ENCODE data around the gene PIK3R4.

The PIK3R4 gene

DNA sequence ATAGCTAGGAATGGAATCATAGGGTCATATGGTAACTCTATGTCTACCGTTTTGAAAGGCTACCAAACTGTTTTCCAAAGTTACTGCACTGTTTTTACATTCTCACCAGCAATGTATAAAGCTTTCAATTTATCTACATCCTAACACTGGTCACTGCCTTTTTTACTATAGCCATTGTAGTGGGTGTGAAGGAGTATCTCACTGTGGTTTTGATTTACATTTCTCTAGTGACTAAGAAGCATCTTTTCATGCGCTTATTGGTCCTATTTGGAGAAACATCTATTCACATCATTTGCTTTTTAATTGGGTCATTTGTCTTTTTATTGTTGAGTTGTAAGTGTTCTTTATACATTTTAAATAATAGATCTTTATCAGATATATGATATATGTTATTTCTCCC, 53.3 kb downstream of the PIK3R4 start:
- Histone ChIP-seq H3K27me3 (ENCODE audit: control insufficient read depth in 2 of 2, insufficient read depth in 2 of 2, low read length in 2 of 2) (no peaks in the 10 kb centered on the region), H3K36me3 (ENCODE audit: control insufficient read depth in 2 of 2, insufficient read depth in 2 of 2, low read length in 2 of 2) (peaks cover 10 to 33% of the 10 kb centered on the region in 2 donors), H3K9ac (ENCODE audit: low read depth in 1 of 2, low read length in 2 of 2) (no peak overlapping the region), H3K4me3 (ENCODE audit: low read length in 2 of 2) (no peak overlapping the region), H3K9me3 (ENCODE audit: control insufficient read depth in 2 of 2, low read length in 2 of 2) (no peaks in the 10 kb centered on the region), H3K27ac (ENCODE audit: low read depth in 2 of 2, low read length in 2 of 2) (no peak overlapping the region), H3K4me1 (ENCODE audit: control insufficient read depth in 2 of 2, insufficient read depth in 2 of 2, low read length in 2 of 2) (no peaks in the 10 kb centered on the region)

- Histone ChIP-seq H3K36me3 (ENCODE audit: control insufficient read depth in 2 of 2, insufficient read depth in 2 of 2, low read length in 2 of 2) (peaks cover 10 to 31% of the 10 kb centered on the region in 2 donors), H3K4me1 (ENCODE audit: control insufficient read depth in 2 of 2, insufficient read depth in 2 of 2, low read length in 2 of 2) (no peaks in the 10 kb centered on the region), H3K9ac (ENCODE audit: low read depth in 1 of 2, low read length in 2 of 2) (no peak overlapping the region), H3K4me3 (ENCODE audit: low read length in 2 of 2) (no peak overlapping the region), H3K27me3 (ENCODE audit: control insufficient read depth in 2 of 2, insufficient read depth in 2 of 2, low read length in 2 of 2) (no peaks in the 10 kb centered on the region), H3K9me3 (ENCODE audit: control insufficient read depth in 2 of 2, low read length in 2 of 2) (no peaks in the 10 kb centered on the region), H3K27ac (ENCODE audit: low read depth in 2 of 2, low read length in 2 of 2) (no peak overlapping the region)
Measured at GRCh38 chr3:130692455-130692854, 54.2 kb downstream of the PIK3R4 start.

DNA sequence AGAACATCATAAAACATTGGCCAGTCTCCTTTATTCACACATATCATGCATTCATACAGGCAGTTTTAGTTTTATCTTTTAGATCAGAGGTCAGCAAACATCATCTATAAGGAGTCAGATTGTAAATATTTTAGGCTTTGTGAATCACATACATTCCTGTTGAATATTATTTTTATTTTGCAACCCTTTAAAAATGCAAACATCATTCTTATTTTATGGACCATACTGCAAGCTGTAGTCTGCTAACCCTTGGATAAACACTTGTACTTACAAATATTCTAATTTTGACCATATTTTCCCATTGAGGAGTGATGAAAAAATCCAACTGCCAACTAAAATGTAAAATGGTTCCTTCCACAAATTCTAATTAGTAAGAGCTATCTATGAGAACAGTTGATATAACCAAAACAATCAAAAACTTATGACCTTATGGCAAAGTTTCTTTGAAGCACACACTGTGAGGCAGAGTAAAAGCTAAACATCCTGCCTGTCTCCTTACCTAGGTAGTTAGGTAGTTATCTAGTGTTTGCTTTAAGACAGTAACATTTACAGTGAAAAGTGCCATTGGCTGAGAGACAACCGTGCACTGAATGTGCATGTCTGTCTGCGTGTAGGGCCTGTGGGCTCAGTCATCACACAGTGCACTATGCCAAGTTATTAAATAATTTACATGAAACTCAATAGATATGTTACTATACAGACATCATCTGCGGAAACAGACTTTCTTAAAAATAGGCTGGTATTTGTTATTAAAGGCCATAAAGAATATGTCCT, 57.7 kb downstream of the PIK3R4 start:
- H3K36me3 ChIP-seq (ENCODE audit: control insufficient read depth in 2 of 2, insufficient read depth in 2 of 2, low read length in 2 of 2) = peaks cover 14 to 28% of the 10 kb centered on the region in 2 donors
- no peak overlapping the region for H3K4me3 ChIP-seq (ENCODE audit: low read length in 2 of 2)
- no peak overlapping the region for H3K27ac ChIP-seq (ENCODE audit: low read depth in 2 of 2, low read length in 2 of 2)
- no peaks in the 10 kb centered on the region for H3K4me1 ChIP-seq (ENCODE audit: control insufficient read depth in 2 of 2, insufficient read depth in 2 of 2, low read length in 2 of 2)
- no peaks in the 10 kb centered on the region for H3K9me3 ChIP-seq (ENCODE audit: control insufficient read depth in 2 of 2, low read length in 2 of 2)
- H3K9ac ChIP-seq (ENCODE audit: low read depth in 1 of 2, low read length in 2 of 2) = no peak overlapping the region
- H3K27me3 ChIP-seq (ENCODE audit: control insufficient read depth in 2 of 2, insufficient read depth in 2 of 2, low read length in 2 of 2) = no peaks in the 10 kb centered on the region

GRCh38 chr3:130688015-130688688, 58.5 kb downstream of the PIK3R4 start:
- no peak overlapping the region for H3K27ac ChIP-seq (ENCODE audit: low read depth in 2 of 2, low read length in 2 of 2)
- no peaks in the 10 kb centered on the region for H3K27me3 ChIP-seq (ENCODE audit: control insufficient read depth in 2 of 2, insufficient read depth in 2 of 2, low read length in 2 of 2)
- no peaks in the 10 kb centered on the region for H3K9me3 ChIP-seq (ENCODE audit: control insufficient read depth in 2 of 2, low read length in 2 of 2)
- H3K36me3 ChIP-seq (ENCODE audit: control insufficient read depth in 2 of 2, insufficient read depth in 2 of 2, low read length in 2 of 2) = peaks cover 21 to 30% of the 10 kb centered on the region in 2 donors
- H3K4me1 ChIP-seq (ENCODE audit: control insufficient read depth in 2 of 2, insufficient read depth in 2 of 2, low read length in 2 of 2) = no peaks in the 10 kb centered on the region
- no peak overlapping the region for H3K4me3 ChIP-seq (ENCODE audit: low read length in 2 of 2)
- no peak overlapping the region for H3K9ac ChIP-seq (ENCODE audit: low read depth in 1 of 2, low read length in 2 of 2)

DNA sequence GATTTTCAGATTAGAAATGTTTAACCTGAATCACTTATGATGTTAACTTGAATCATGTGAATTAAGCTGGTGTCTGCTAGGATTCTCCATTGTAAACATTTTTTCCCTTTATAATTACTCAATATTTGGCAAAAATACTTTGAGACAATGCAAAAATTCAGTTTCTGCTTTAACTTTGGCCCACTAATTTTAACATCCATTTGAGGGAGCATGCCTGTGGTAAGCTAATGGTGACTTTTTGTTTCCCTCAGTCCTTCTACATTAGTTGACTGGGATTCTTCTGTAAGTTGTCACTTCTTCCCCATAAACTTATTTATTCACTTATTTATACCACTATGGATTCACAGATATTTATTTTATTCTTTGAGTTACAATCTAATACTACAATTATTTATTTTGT, 59.3 kb downstream of the PIK3R4 start:
- H3K9ac ChIP-seq (ENCODE audit: low read depth in 1 of 2, low read length in 2 of 2) = no peak overlapping the region
- H3K9me3 ChIP-seq (ENCODE audit: control insufficient read depth in 2 of 2, low read length in 2 of 2) = no peaks in the 10 kb centered on the region
- H3K27ac ChIP-seq (ENCODE audit: low read depth in 2 of 2, low read length in 2 of 2) = no peak overlapping the region
- H3K27me3 ChIP-seq (ENCODE audit: control insufficient read depth in 2 of 2, insufficient read depth in 2 of 2, low read length in 2 of 2) = no peaks in the 10 kb centered on the region
- H3K4me1 ChIP-seq (ENCODE audit: control insufficient read depth in 2 of 2, insufficient read depth in 2 of 2, low read length in 2 of 2) = no peaks in the 10 kb centered on the region
- H3K36me3 ChIP-seq (ENCODE audit: control insufficient read depth in 2 of 2, insufficient read depth in 2 of 2, low read length in 2 of 2) = peaks cover 26 to 34% of the 10 kb centered on the region in 2 donors
- H3K4me3 ChIP-seq (ENCODE audit: low read length in 2 of 2) = no peak overlapping the region

- no peaks in the 10 kb centered on the region for H3K4me1 ChIP-seq (ENCODE audit: control insufficient read depth in 2 of 2, insufficient read depth in 2 of 2, low read length in 2 of 2)
- no peak overlapping the region for H3K9ac ChIP-seq (ENCODE audit: low read depth in 1 of 2, low read length in 2 of 2)
- H3K4me3 ChIP-seq (ENCODE audit: low read length in 2 of 2) = no peak overlapping the region
- peaks cover 28 to 38% of the 10 kb centered on the region in 2 donors for H3K36me3 ChIP-seq (ENCODE audit: control insufficient read depth in 2 of 2, insufficient read depth in 2 of 2, low read length in 2 of 2)
- no peak overlapping the region for H3K27ac ChIP-seq (ENCODE audit: low read depth in 2 of 2, low read length in 2 of 2)
- H3K9me3 ChIP-seq (ENCODE audit: control insufficient read depth in 2 of 2, low read length in 2 of 2) = no peaks in the 10 kb centered on the region
- H3K27me3 ChIP-seq (ENCODE audit: control insufficient read depth in 2 of 2, insufficient read depth in 2 of 2, low read length in 2 of 2) = no peaks in the 10 kb centered on the region
Measured at GRCh38 chr3:130686833-130687232, 59.8 kb downstream of the PIK3R4 start.

- Histone ChIP-seq H3K4me1 (ENCODE audit: control insufficient read depth in 2 of 2, insufficient read depth in 2 of 2, low read length in 2 of 2) (no peaks in the 10 kb centered on the region), H3K36me3 (ENCODE audit: control insufficient read depth in 2 of 2, insufficient read depth in 2 of 2, low read length in 2 of 2) (peaks cover 33 to 40% of the 10 kb centered on the region in 2 donors)
Measured at GRCh38 chr3:130682131-130682530, 64.5 kb downstream of the PIK3R4 start.

DNA sequence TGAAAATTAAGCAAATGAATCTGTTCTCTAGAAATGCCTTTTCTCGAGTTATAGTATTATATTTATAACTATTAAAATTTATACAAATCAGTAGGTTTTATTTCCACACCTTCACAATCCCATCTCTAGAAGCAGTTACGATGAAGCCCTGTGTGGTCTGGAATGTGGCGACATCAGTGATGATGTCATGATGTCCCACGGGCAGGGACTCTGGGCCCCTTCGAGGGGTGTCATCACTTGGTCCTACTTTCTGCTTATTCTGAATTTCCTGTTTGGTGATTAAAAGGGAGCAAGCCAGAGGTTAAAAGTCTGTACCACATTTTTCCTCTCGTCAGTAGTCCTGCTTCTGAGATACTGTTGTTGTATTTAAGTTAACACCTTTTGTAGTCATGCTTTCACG, 67.4 kb downstream of the PIK3R4 start:
- Histone ChIP-seq H3K4me3 (ENCODE audit: low read length in 2 of 2) (no peak overlapping the region), H3K9ac (ENCODE audit: low read depth in 1 of 2, low read length in 2 of 2) (no peak overlapping the region), H3K4me1 (ENCODE audit: control insufficient read depth in 2 of 2, insufficient read depth in 2 of 2, low read length in 2 of 2) (no peaks in the 10 kb centered on the region), H3K9me3 (ENCODE audit: control insufficient read depth in 2 of 2, low read length in 2 of 2) (no peaks in the 10 kb centered on the region), H3K27me3 (ENCODE audit: control insufficient read depth in 2 of 2, insufficient read depth in 2 of 2, low read length in 2 of 2) (no peaks in the 10 kb centered on the region), H3K36me3 (ENCODE audit: control insufficient read depth in 2 of 2, insufficient read depth in 2 of 2, low read length in 2 of 2) (peaks cover 29 to 36% of the 10 kb centered on the region in 2 donors), H3K27ac (ENCODE audit: low read depth in 2 of 2, low read length in 2 of 2) (no peak overlapping the region)

More at GRCh38 chr3:130682131-130682530, 64.5 kb downstream of the PIK3R4 start:
- no peak overlapping the region for H3K27ac ChIP-seq (ENCODE audit: low read depth in 2 of 2, low read length in 2 of 2)
- no peak overlapping the region for H3K4me3 ChIP-seq (ENCODE audit: low read length in 2 of 2)
- H3K9ac ChIP-seq (ENCODE audit: low read depth in 1 of 2, low read length in 2 of 2) = no peak overlapping the region
- no peaks in the 10 kb centered on the region for H3K9me3 ChIP-seq (ENCODE audit: control insufficient read depth in 2 of 2, low read length in 2 of 2)
- no peaks in the 10 kb centered on the region for H3K27me3 ChIP-seq (ENCODE audit: control insufficient read depth in 2 of 2, insufficient read depth in 2 of 2, low read length in 2 of 2)

DNA sequence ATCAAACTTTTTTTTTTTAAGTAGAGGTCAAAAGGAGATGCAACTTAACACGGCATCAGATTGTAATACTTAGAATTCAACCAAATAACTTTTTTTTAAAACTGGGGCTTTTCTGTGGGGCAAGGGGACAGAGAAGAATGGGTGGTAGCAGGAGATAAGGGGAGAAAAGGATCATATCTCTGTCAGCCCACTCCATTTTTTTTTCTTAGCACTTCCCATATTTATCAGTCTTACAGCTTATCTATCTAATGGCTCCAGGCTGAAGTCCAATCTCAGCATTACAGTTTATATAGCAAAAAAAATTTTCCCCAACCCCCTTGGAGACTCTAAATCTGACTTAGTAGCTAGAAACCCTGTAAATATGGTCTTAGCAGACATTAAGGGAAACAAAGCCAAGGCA, 69.3 kb downstream of the PIK3R4 start:
- H3K4me1 ChIP-seq (ENCODE audit: control insufficient read depth in 2 of 2, insufficient read depth in 2 of 2, low read length in 2 of 2) = no peaks in the 10 kb centered on the region

DNA sequence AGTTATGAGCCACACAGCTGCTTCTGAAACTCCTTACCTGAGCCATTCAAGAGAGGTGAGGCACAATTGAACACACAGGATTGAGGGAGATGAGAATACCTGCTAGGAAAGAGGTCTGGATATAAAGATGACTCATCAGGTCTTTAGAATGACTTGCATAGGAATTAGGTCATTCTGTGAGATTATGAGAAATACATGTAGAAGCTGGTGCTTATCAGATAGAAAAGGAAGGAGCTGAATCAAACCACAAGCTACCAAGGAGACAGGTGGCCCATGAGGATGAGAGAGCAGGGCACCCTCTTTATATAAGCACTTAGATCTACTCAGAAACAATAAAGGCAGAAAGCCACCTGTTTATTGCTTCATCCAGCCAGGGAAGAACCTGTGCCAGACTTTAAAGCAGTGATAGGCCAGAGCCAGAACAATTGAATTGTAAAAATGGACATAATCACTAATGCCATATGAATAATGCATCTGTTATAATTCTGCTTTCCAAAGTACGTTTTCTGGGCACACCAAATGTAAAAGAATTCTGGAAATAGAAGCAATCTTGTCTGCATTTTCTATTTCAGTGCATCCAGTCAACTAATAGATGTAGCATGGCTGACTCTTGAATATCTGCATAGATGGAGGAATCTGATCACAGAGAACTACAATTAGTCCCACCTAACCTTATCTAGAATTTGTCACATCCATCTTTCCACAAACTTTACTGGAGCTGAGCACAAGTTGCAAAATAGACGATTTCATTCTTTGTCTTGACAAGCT, 74.9 kb downstream of the PIK3R4 start:
- peaks cover 0 to 4% of the 10 kb centered on the region in 2 donors for H3K36me3 ChIP-seq (ENCODE audit: control insufficient read depth in 2 of 2, insufficient read depth in 2 of 2, low read length in 2 of 2)
- H3K27me3 ChIP-seq (ENCODE audit: control insufficient read depth in 2 of 2, insufficient read depth in 2 of 2, low read length in 2 of 2) = no peaks in the 10 kb centered on the region
- H3K27ac ChIP-seq (ENCODE audit: low read depth in 2 of 2, low read length in 2 of 2) = no peak overlapping the region
- H3K9ac ChIP-seq (ENCODE audit: low read depth in 1 of 2, low read length in 2 of 2) = no peak overlapping the region
- no peaks in the 10 kb centered on the region for H3K9me3 ChIP-seq (ENCODE audit: control insufficient read depth in 2 of 2, low read length in 2 of 2)
- H3K4me3 ChIP-seq (ENCODE audit: low read length in 2 of 2) = no peak overlapping the region
- H3K4me1 ChIP-seq (ENCODE audit: control insufficient read depth in 2 of 2, insufficient read depth in 2 of 2, low read length in 2 of 2) = no peaks in the 10 kb centered on the region

More for the DNA sequence above, 69.3 kb downstream of the PIK3R4 start:
- no peak overlapping the region for H3K9ac ChIP-seq (ENCODE audit: low read depth in 1 of 2, low read length in 2 of 2)
- H3K27me3 ChIP-seq (ENCODE audit: control insufficient read depth in 2 of 2, insufficient read depth in 2 of 2, low read length in 2 of 2) = no peaks in the 10 kb centered on the region
- H3K4me3 ChIP-seq (ENCODE audit: low read length in 2 of 2) = no peak overlapping the region
- no peaks in the 10 kb centered on the region for H3K9me3 ChIP-seq (ENCODE audit: control insufficient read depth in 2 of 2, low read length in 2 of 2)
- peaks cover 16 to 21% of the 10 kb centered on the region in 2 donors for H3K36me3 ChIP-seq (ENCODE audit: control insufficient read depth in 2 of 2, insufficient read depth in 2 of 2, low read length in 2 of 2)
- no peak overlapping the region for H3K27ac ChIP-seq (ENCODE audit: low read depth in 2 of 2, low read length in 2 of 2)

All from mucosa of rectum (tissue), 2 donors.